HG03457 (cell line): Measurements from ENCODE around the gene TMEM150A.
"Not testable (repeated sequence)": the region's sequence is repeated elsewhere in the genome, so short reads cannot be mapped to it uniquely, and the experiment has no call there.

Experiments
- ATAC-seq: cut with Tn5 transposase; IDR thresholded peaks from one replicate; pipeline ENCODE4 v1.9.1; 2021; ENCODE audit warnings: moderate number of reproducible peaks; ENCODE audit not compliant: unreplicated experiment

TMEM150A gene, protein sequence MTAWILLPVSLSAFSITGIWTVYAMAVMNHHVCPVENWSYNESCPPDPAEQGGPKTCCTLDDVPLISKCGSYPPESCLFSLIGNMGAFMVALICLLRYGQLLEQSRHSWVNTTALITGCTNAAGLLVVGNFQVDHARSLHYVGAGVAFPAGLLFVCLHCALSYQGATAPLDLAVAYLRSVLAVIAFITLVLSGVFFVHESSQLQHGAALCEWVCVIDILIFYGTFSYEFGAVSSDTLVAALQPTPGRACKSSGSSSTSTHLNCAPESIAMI

DNA sequence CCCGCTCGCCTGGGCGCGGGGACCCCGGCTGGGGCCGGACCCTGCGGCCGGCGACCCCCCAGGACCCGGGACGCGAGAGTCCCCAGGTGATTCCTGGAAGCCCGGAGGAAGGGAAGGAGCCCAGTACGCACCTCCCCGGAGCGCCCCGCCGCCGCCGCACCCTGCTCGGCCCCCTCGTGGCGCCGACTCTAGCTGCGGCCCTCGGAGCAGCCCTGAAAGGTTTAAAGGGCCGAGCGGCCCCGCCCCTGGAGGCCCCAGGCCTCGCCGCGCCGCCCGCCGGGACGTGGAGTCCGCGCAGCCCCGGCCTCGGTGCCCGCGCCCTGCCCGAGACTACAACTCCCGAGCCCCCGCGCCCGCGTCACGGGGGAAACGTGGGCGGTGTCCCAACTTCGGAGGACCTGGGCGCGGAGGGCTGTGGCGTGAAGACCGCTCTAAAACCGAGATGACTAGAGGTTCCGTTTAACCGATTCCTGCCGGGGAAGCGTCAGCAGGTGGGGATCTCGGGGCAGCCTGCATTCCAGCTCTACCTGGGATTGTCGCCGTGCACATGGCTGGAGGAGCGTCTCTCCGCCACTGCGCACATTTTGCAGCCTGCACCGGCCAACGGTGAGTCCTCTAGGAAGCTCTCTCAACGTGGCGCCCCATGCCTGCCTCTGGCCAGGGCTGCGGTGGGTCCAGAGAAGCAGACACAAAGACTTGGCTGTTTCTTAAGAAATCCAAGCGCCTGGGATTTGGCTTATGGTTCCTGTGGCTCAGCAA lies at the start of gene TMEM150A:
Gene TMEM150A, minus strand, starts transcription at position 223 of the 759 bp plus-strand sequence. CDS start 750 bp downstream, outside the sequence.
- ATAC-seq = peak; percentile 87

DNA sequence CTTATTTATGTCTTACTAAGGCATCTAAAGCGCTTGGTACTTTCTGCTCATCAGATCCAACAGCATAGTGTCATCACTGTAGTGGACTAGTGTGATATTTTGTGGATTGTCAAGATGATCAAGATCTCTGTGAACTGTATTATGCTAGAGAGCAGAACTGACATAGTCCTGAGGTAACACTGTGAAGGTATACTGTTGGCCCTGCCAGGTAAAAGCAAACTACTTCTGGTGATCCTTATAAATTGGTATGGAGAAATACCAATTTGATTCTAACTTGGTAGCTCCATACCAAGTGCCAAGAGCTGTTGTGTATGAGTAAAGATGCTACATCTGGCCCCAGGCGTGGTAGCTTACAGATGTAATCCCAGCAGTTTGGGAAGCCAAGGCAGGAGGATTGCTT lies 49.6 kb upstream of the TMEM150A start:
- ATAC-seq = no peak

DNA sequence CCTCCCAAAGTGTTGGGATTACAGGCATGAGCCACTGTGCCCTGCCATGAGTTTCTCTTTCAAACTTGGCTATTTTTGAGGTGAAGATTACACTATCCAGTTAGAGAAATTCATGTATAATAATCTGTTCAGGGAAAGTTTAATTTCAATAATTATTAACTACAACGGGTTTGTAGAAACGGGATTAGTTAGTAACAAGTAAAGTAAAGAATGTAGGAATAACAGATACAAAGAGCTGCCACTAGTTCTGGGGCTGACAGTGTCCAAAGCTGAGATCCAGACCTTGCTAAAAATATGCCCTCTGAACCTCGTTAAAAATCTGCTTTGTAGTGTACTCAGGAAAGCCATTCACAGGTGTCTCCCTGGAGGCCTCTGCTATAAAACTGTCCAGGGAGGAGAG lies 48.6 kb upstream of the TMEM150A start:
- ATAC-seq = no peak

DNA sequence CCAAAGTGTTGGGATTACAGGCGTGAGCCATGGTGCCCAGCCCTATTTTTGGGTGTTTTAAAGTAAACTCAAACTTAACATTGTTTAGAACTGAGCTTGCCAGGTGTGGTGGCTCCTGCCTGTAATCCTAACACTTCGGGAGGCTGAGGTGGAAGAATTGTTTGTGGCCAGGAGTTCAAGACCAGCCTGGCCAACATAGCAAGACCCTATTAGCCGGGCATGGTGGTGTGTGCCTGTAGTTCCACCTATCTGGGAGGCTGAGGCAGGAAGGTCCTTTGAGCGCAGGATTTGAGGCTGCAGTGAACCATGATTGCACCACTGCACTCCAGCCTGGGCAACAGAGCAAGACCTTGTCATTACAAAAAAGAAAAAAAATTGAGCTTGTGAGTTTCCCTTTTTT lies 48.0 kb upstream of the TMEM150A start:
- ATAC-seq = no peak

DNA sequence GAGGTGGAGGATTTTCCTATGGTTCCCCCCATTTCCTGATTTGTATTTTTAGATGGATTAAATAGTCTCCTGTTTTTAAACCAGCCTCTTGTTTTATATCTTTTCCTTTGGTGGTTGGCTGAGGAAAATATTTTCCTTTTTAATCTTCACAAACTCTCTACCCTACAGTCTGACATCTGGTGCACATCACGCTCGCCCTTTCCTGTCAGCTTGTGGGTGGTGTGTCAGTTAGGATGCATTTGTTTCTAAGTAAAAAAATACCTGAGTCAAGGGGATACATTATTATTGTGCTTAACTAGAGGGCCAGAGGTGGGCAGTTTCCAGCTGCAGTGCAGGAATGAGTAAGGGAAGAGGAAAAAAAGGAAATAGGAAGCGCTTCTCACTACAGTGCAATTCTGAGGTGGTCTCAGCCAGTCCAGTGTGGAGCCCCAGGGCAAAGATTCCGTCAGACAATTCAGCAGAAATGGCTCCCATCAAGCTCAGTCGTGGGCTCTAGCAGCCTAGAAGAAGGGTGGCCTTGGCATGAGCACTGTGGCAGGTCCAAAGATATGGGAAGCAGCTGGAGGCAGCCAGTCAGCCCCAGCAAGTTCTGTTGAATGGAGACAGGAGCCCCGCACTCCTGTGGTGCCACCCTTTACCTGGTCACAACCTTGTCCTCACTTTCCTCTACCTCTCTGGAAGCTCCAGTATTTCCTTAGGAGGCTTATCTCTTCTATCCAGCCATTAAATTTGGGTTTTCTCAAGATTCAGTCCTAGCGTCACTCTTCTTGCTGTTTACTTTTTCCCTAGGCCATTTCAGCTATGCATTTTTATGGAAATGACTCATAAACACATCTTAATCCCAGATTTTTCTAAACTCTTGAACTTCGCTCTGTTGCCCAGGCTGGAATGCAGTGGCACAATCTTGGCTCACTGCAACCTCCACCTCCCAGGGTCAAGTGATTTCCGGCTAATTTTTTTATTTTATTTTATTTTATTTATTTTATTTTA lies 47.0 kb upstream of the TMEM150A start:
- ATAC-seq = no peak

GRCh38 chr2:85648619-85649018 lies 46.1 kb upstream of the TMEM150A start:
- no peak for ATAC-seq

- ATAC-seq = no peak
These were observed 45.5 kb upstream of the TMEM150A start for GRCh38 chr2:85647823-85648526.

GRCh38 chr2:85646166-85646565 lies 43.7 kb upstream of the TMEM150A start:
- ATAC-seq = no peak

GRCh38 chr2:85644909-85645308 lies 42.4 kb upstream of the TMEM150A start:
- ATAC-seq = no peak

DNA sequence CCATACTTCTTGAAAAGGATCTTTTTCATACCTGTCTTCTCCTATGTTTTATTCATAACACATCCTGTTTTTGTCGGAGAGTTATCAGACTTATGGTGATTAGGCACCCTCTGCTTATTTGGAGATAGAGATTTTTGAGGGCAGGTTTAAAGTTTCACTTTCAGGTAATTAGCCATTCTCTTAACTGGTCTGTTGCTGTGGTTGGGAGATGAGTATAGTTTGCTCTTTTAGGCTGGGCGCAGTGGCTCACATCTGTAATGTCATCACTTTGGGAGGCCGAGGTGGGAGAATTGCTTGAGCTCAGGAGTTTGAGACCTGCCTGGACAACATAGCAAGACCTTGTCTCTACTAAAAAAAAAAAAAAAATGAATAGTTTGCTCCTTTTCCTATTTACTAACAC lies 40.2 kb upstream of the TMEM150A start:
- ATAC-seq = no peak

DNA sequence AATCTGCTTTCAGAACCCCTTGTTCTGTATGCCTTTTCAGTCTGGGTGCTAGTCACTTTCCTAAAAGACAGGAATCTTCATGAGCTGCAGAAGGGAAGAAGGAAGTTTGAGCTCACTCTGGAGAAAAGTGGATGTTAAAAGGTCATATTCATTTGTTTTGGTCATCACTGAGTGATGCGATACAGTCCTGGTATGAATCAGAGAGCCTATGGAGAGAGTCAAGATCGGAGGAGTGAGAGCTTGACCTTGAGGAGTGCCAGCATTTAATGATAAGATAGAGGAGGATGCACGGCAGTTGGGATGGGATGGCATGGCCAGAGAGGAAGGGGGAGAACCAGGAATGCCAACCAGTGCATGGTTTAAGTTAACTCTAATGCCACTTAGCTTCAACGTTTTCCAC lies 33.1 kb upstream of the TMEM150A start:
- ATAC-seq = no peak

DNA sequence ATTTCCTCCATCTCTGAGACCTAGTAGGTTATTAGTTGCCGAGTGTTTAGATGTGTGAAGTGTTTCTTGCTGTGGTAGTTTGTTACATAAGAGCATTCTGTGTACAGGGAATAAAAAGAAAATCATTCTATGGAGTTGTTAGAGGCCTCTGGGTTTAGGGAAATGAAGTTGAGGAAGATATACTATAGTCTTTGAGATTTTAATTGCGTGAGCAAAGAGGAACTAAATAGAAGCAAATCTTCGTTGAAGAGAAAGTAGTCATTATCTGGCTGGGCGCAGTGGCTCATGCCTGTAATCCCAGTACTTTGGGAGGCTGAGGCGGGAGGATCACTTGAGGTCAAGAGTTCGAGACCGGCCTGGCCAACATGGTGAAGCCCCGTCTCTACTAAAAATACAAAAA lies 32.5 kb upstream of the TMEM150A start:
- ATAC-seq = no peak

DNA sequence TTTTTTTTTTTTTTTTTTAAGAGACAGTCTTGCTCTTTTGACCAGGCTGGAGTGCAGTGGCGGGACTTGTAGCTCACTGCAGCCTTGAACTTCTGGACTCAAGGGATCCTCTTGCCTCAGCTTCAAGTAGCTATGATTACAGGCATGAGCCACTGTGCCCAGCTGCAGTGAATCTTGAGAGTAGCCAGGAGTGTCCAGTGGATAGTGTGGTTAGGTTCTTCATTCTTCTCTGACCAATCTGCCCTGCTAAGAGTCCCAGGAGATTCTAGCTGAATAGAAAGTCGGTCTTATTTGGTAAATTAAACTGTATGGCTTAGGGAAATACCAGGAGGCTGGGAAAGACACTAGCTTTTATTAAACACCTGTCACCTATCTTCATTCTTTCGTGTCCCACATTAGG lies 28.8 kb upstream of the TMEM150A start:
- no peak for ATAC-seq

GRCh38 chr2:85628658-85629057 lies 26.2 kb upstream of the TMEM150A start:
- ATAC-seq = no peak

DNA sequence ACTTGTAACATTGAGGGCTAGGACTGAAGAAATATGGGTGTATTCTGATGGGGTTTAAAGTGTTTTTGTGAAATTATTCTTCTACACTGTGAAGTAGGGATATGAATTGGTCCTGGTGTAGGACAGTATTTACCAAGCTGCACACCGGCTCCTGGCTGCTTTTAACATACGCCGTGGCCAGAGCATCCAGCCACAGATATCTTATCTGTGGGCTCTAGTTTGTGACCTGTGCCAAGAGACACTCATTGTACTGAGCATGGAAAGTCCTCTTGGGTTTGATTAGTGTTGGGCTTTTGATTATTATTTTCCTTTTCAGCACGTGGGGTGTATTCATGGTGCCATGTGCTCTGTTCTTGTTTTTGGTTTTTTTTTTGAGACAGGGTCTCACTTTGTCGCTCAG lies 21.5 kb upstream of the TMEM150A start:
- ATAC-seq = no peak

GRCh38 chr2:85621338-85621737 lies 18.8 kb upstream of the TMEM150A start:
- no peak for ATAC-seq

GRCh38 chr2:85619617-85620016 lies 17.1 kb upstream of the TMEM150A start:
- no peak for ATAC-seq

DNA sequence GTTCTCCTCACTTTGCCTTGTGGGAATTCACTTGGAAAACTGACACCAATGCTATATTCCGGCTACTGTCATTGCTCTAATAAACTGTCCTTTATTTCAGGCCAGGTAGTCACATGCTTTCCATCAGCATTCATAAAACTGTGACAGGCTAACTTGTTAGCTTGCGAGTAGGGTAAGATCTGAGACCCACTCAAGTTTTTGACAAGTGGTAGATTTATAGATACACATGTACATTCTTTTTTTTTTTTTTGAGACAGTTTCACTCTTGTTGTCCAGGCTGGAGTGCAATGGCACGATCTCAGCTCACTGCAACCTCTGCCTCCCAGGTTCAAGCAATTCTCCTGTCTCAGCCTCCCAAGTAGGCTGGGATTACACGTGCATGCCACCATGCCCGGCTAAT lies 15.2 kb upstream of the TMEM150A start:
- ATAC-seq = not testable (repeated sequence)

- no peak for ATAC-seq
These were observed 12.9 kb upstream of the TMEM150A start for GRCh38 chr2:85615413-85615728.

DNA sequence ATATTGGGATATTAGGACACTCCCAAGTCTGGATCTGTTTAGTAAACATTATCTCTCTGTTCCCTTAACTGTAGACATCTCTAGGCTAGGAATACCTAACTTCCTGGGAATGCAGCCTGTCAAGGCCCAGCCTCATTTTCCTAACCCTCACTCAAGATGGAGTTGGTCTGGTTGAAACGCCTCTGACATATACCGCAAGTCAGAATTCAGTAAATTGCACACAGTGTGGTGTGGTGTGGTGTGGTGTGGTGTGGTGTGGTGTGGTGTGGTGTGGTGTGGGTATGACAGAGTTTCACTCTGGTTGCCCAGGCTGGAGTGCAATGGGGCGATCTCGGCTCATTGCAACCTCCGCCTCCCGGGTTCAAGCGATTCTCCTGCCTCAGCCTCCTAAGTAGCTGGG lies 12.3 kb upstream of the TMEM150A start:
- not testable (repeated sequence) for ATAC-seq
